ENCODE measurements around the gene SLC9A9. TPM values are rescaled to one million over a fixed set of nuclear protein-coding genes. Genes with fewer than 3 reads are reported as not detected.
"Not testable (repeated sequence)": the region's sequence is repeated elsewhere in the genome, so short reads cannot be mapped to it uniquely, and the experiment has no call there.

The SLC9A9 gene
- total RNA-seq, 1 experiment from 2014 or later = 0.20 TPM

- H3K4me3 ChIP-seq, H3K9me3 ChIP-seq, DNase-seq, H3K36me3 ChIP-seq, H3K27me3 ChIP-seq: not testable (repeated sequence)
Measured at GRCh38 chr3:143517131-143517530, 331.1 kb downstream of the SLC9A9 start.

GRCh38 chr3:143514874-143515273, 333.4 kb downstream of the SLC9A9 start:
- Histone ChIP-seq H3K9me3 (no peaks in the 10 kb centered on the region), H3K36me3 (no peaks in the 10 kb centered on the region), H3K27me3 (no peaks in the 10 kb centered on the region), H3K4me3 (no peak overlapping the region)
- no peak for DNase-seq

GRCh38 chr3:143514109-143514508, 334.2 kb downstream of the SLC9A9 start:
- H3K4me3 ChIP-seq = no peak overlapping the region
- H3K27me3 ChIP-seq = no peaks in the 10 kb centered on the region
- no peaks in the 10 kb centered on the region for H3K36me3 ChIP-seq
- H3K9me3 ChIP-seq = no peaks in the 10 kb centered on the region
- DNase-seq = no peak

GRCh38 chr3:143511174-143511879, 336.9 kb downstream of the SLC9A9 start:
- Histone ChIP-seq H3K36me3 (no peaks in the 10 kb centered on the region), H3K27me3 (no peaks in the 10 kb centered on the region), H3K9me3 (no peaks in the 10 kb centered on the region), H3K4me3 (no peak overlapping the region)
- no peak for DNase-seq

DNA sequence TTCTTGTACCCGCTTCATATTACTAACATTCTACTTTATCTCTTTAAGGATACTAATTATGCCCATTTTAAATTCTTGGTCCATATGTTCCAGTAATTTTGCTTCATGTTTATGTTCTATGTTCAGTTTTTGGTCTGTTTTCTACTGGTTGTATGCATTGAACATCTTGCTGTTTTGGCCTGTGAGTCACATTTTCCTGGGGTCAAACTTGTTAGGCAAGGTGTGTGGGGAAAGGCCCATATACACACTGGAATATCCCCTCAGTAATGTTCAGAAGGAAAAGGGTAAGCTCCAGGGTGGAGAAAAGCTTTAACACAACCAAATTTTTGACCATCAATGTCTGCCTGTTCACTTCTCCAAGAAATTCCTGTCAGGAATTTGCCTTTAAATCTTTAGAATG, 337.7 kb downstream of the SLC9A9 start:
- no peaks in the 10 kb centered on the region for H3K36me3 ChIP-seq
- no peaks in the 10 kb centered on the region for H3K9me3 ChIP-seq
- no peak for DNase-seq
- H3K27me3 ChIP-seq = no peaks in the 10 kb centered on the region
- H3K4me3 ChIP-seq = no peak overlapping the region

DNA sequence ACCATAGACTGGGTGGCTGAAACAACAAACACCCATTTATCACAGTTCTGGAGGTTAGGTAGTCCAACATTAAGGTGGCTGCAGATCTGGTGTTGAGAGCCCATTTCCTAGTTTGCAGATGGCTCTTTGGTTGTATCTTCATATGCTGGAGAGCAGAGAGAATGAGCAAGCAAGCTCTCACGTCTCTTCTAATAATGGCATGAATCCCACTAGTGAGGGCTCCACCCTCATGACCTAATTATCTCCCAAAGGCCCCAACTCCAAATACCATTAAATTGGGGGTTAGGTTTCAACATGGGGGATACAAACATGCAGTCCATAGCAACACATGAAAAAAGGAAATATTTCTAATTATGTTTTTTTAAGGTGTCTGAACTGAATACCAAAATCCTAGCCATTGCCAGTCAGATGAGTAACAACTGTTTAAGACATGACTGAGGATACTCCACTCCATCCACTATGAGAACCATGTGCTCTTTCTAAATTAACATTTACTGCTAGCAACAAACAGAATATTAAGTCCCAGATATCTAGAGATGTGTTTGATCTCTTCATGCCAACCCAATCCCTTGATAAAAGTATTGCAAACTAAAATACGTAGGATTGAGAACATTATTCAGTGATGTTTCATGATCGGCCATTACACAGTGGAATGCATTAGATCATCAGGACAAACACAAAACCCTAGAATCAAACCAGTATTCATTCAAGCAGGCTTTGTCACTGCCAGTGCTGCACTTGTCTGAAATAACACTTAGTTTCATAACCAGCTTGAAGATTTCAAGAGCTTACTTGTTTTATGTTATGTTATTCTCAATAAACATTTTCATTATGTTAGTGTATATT, 340.3 kb downstream of the SLC9A9 start:
- Histone ChIP-seq H3K4me3 (no peak overlapping the region), H3K9me3 (no peaks in the 10 kb centered on the region), H3K27me3 (no peaks in the 10 kb centered on the region), H3K36me3 (no peaks in the 10 kb centered on the region)
- DNase-seq = peak; percentile 26

DNA sequence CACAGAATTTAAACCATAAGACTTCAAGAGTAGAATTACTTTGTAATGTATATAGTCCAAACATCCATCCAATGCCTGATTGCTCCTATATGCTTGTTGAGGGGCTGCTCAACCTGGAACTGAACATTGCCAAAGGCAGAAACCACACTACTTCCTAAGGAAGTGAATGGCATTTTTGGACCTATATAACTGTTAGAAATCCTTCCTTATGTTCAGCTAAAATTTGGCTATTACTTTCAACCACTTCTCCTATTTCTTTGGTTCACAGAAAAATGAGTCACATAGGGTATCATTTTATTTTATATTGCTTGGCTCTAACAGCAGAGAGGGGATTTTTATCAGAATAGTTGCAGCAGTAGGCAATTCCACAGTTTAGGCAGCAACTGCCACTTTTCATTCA, 342.1 kb downstream of the SLC9A9 start:
- Histone ChIP-seq H3K27me3 (no peaks in the 10 kb centered on the region), H3K9me3 (no peaks in the 10 kb centered on the region), H3K4me3 (no peak overlapping the region), H3K36me3 (no peaks in the 10 kb centered on the region)
- no peak for DNase-seq

DNA sequence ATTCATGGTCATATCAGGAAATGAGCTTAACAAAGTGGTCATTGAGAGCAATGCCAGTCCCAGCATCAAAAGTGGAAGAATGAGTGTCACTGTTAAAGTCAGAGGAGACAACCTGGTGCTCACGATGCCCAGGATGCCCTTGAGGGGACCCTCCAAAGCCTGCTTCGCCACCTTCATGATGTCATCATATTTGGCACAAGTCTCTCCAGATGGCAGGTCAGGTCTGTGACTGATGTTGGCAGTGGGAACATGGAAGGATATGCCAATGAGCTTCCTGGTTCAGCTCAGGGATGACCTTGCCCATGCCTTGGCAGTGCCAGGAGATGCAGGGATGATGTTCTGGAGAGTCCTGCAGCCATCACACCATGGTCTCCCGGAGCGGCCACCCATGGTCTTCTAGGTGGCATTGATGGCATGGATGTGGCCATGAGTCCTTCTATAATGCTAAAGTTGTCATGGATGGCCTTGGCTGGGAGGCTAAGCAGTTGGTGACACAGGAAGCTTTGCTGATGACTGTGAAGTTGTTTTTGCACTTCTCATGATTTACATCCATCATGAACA, 344.9 kb downstream of the SLC9A9 start:
- no peaks in the 10 kb centered on the region for H3K36me3 ChIP-seq
- no peaks in the 10 kb centered on the region for H3K27me3 ChIP-seq
- H3K9me3 ChIP-seq = no peaks in the 10 kb centered on the region
- DNase-seq = no peak
- no peak overlapping the region for H3K4me3 ChIP-seq

GRCh38 chr3:143502081-143502480, 346.2 kb downstream of the SLC9A9 start:
- no peak for DNase-seq
- no peak overlapping the region for H3K4me3 ChIP-seq
- peaks cover 2% of the 10 kb centered on the region; the same call in 1 of the 2 replicates for H3K9me3 ChIP-seq

DNA sequence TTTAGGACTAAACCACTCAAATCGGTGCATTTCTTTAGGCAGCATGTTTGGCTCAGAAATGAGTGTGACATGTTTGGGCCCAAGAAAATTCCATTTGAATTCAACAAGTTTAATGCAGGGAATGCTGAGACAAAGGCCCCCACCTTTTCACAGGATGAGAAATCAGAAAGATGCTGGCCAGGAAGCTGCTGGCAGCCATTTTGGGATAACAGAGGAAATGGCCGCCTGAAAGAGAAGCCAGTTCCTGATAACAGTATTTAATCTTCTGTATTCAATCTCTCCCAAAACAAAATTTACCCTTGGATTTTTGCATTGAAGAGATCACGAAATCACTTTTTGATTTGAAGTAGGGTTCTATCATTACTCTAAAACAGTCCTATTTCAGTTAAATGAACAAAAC, 350.9 kb downstream of the SLC9A9 start:
- peaks cover 2% of the 10 kb centered on the region; the same call in 1 of the 2 replicates for H3K9me3 ChIP-seq
- H3K4me3 ChIP-seq = no peak overlapping the region
- no peaks in the 10 kb centered on the region for H3K36me3 ChIP-seq
- no peak for DNase-seq
- H3K27me3 ChIP-seq = no peaks in the 10 kb centered on the region

More at GRCh38 chr3:143502081-143502480, 346.2 kb downstream of the SLC9A9 start:
- Histone ChIP-seq H3K36me3 (no peaks in the 10 kb centered on the region), H3K27me3 (no peaks in the 10 kb centered on the region)

- H3K36me3 ChIP-seq = no peaks in the 10 kb centered on the region
- no peak for DNase-seq
- no peak overlapping the region for H3K4me3 ChIP-seq
- H3K27me3 ChIP-seq = no peaks in the 10 kb centered on the region
- H3K9me3 ChIP-seq = peaks cover 2% of the 10 kb centered on the region; the same call in 1 of the 2 replicates
Measured at GRCh38 chr3:143496191-143496590, 352.1 kb downstream of the SLC9A9 start.

- Histone ChIP-seq H3K4me3 (no peak overlapping the region), H3K36me3 (no peaks in the 10 kb centered on the region), H3K9me3 (peaks cover 2% of the 10 kb centered on the region; the same call in 1 of the 2 replicates), H3K27me3 (no peaks in the 10 kb centered on the region)
- no peak for DNase-seq
Measured at GRCh38 chr3:143495527-143495926, 352.7 kb downstream of the SLC9A9 start.

GRCh38 chr3:143486611-143487010, 361.7 kb downstream of the SLC9A9 start:
- no peak overlapping the region for H3K4me3 ChIP-seq
- no peaks in the 10 kb centered on the region for H3K27me3 ChIP-seq
- H3K36me3 ChIP-seq = no peaks in the 10 kb centered on the region
- DNase-seq = no peak
- no peaks in the 10 kb centered on the region for H3K9me3 ChIP-seq

DNA sequence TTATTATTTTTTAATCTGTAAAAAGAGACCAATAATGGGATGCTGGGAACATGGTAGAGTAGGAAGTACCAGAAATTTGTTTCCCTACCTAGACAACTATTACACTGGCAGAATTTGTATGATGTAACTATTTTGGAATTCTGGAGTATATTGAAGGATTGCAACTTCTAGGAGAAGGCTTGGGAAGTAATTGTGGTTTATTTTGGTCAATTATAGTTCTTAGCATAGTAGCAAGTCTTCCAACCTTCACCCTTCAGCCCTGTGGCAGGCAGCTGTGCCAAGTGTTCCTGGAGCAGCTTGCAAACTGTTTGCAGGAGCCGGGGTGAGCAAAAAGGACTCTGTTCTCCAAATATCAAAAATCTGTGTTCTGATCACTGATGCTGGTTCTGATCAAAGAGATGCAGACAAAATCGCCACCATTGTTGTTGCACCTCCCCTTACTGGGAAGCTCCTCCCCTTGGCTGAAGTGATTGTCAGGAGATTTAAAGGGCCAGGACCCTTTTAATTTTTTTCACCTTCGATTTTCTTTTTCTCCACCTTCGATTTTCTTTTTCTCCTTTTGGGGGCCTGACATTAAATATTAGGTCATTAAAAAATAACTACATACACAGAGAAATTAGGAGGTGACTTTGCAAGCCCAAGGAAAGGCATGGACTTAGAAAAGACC, 363.3 kb downstream of the SLC9A9 start:
- Histone ChIP-seq H3K9me3 (no peaks in the 10 kb centered on the region), H3K4me3 (no peak overlapping the region), H3K36me3 (no peaks in the 10 kb centered on the region), H3K27me3 (no peaks in the 10 kb centered on the region)
- no peak for DNase-seq

- Histone ChIP-seq H3K9me3 (no peaks in the 10 kb centered on the region), H3K36me3 (no peaks in the 10 kb centered on the region), H3K4me3 (no peak overlapping the region), H3K27me3 (no peaks in the 10 kb centered on the region)
- DNase-seq = no peak
Measured at GRCh38 chr3:143483214-143483613, 365.1 kb downstream of the SLC9A9 start.

DNA sequence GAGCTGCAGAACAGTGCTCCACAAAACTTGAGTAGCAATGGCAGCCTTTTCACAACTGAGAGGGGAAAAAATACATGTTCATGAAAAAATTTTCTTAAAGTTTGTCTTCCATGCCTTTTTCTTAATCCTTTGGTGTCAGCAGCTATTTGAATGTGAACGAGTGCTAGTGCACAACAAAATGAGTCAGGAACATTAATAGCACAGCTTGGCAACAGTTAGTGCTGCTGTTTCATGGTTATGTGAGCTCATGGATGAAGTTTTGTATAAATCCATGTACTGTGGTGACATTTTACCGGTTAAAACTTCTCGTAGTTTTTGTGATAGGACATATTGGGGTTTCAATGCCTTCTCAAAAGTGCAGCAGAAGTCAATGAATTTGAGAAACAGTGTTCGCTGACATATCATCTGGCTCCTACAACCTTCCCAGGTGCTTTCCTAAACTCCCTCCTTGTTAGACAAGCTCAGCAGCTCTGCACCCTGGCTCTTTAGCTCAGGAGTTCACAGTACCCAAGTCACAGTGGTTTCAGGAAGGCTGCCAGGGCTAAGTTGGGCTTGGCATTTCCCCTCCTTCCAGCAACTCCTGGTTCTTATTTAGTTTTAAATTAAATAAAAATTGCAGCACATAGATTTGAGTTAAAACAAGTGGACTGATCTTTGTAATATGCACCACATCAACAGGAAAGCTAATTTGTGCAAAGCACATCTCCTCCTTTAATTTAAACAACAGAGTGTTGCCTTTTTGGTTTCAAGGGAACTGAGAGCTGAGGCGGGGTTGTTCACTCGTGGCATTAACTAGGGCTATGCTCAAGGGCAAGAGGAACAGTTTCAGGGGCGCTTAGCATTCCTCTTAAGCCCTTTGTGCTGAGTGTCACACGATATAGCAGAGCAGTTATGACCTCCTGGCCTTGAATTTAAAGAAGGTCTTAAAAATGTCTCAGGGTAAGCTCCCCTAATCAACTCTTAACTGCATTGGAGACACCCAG, 365.9 kb downstream of the SLC9A9 start:
- no peaks in the 10 kb centered on the region for H3K27me3 ChIP-seq
- no peak overlapping the region for H3K4me3 ChIP-seq
- H3K36me3 ChIP-seq = no peaks in the 10 kb centered on the region
- peak; percentile 55 for DNase-seq
- H3K9me3 ChIP-seq = no peaks in the 10 kb centered on the region

Measured in MG63 (cell line).